Endodermal cell (in vitro differentiated cells): ENCODE results near the gene SAMD9L. TPM values are rescaled to one million over a fixed set of nuclear protein-coding genes. Genes with fewer than 3 reads are reported as not detected.

Experiments used
- DNase-seq: peaks from one replicate; pipeline ENCODE4 v3.0.0-alpha.2; 2017
- H3K27ac ChIP-seq: 2 replicates; pipeline ENCODE4 v1.5.1; 2013; ENCODE audit warnings: mild to moderate bottlenecking, low read depth, low read length, moderate library complexity
- H3K27me3 ChIP-seq: 2 replicates; pipeline ENCODE4 v1.6.1; 2013; ENCODE audit warnings: mild to moderate bottlenecking, low read length, moderate library complexity; ENCODE audit not compliant: insufficient read depth, control insufficient read depth, poor library complexity, severe bottlenecking
- H3K36me3 ChIP-seq: 2 replicates; pipeline ENCODE4 v1.7.0; 2013; ENCODE audit warnings: mild to moderate bottlenecking, low read length, moderate library complexity; ENCODE audit not compliant: control insufficient read depth, insufficient read depth
- H3K4me1 ChIP-seq: one replicate; pipeline ENCODE4 v1.7.0; 2013; ENCODE audit warnings: low read length; ENCODE audit not compliant: control insufficient read depth, insufficient read depth
- H3K4me3 ChIP-seq: 2 replicates; pipeline ENCODE4 v1.5.1; 2013; ENCODE audit warnings: mild to moderate bottlenecking, low read length, moderate library complexity
- H3K9ac ChIP-seq: 2 replicates; pipeline ENCODE4 v1.6.1; 2013; ENCODE audit warnings: mild to moderate bottlenecking, low read length, moderate library complexity; ENCODE audit not compliant: poor library complexity, severe bottlenecking; ENCODE audit errors: extremely low read depth
- H3K9me3 ChIP-seq: 2 replicates; pipeline ENCODE4 v1.6.1; 2013; ENCODE audit warnings: mild to moderate bottlenecking, low read length, moderate library complexity; ENCODE audit not compliant: control insufficient read depth
- H3K27ac Mint-ChIP-seq: 2 replicates; pipeline ENCODE4 v1.8.0; 2020; ENCODE audit warnings: mixed read lengths
- H3K27me3 Mint-ChIP-seq: 2 replicates; pipeline ENCODE4 v1.8.0; 2021; ENCODE audit warnings: mild to moderate bottlenecking, mixed read lengths; ENCODE audit not compliant: insufficient read depth
- H3K36me3 Mint-ChIP-seq: 2 replicates; pipeline ENCODE4 v1.8.0; 2020; ENCODE audit warnings: low read depth, mixed read lengths
- H3K4me1 Mint-ChIP-seq: 2 replicates; pipeline ENCODE4 v1.8.0; 2020; ENCODE audit warnings: mixed read lengths
- H3K4me3 Mint-ChIP-seq: 2 replicates; pipeline ENCODE4 v1.8.0; 2020; ENCODE audit warnings: mild to moderate bottlenecking, moderate library complexity, mixed read lengths
- H3K9me3 Mint-ChIP-seq: 2 replicates; pipeline ENCODE4 v1.8.0; 2020; ENCODE audit warnings: mild to moderate bottlenecking, mixed read lengths
- CTCF ChIP-seq: fragments of 200-600 bp; sonication (generic); conservative IDR thresholded peaks from 2 replicates; pipeline ENCODE4 v1.5.0; 2021; ENCODE audit warnings: antibody characterized with exemption, mild to moderate bottlenecking
- WGBS, 2 experiments: methylation state at CpG; one replicate each; pipeline versions ENCODE4 v1.1.5 to v1.1.7; 2013; ENCODE audit warnings: missing lambda C conversion rate in 2 of 2, mixed read lengths in 1 of 2; ENCODE audit not compliant: insufficient coverage in 1 of 2, insufficient read length in 1 of 2; 5-methylcytosine and 5-hydroxymethylcytosine counted together
- total RNA-seq, 2 donors: library from RNA; stranded (reverse); fragmentation: NEBNext Ultra II Directional in 1 of 2; extraction: Animal tissue kit (Norgen Biotek cat#: 25700) in 1 of 2; gene quantifications; 2 replicates in 1 of 2; 3 replicates in 1 of 2; pipeline ENCODE4 v1.2.1, GENCODE V29; 2021

SAMD9L gene
- total RNA-seq, 2 donors from 2014 or later = not detected

- Mint-ChIP-seq H3K9me3 (peaks cover 28% of the 10 kb centered on the region), H3K4me1 (no peaks in the 10 kb centered on the region), H3K36me3 (no peaks in the 10 kb centered on the region), H3K27ac (no peak overlapping the region), H3K27me3 (peaks cover 23% of the 10 kb centered on the region), H3K4me3 (no peak overlapping the region)
- Histone ChIP-seq H3K4me3 (no peak overlapping the region), H3K36me3 (no peaks in the 10 kb centered on the region), H3K4me1 (no peaks in the 10 kb centered on the region), H3K27me3 (no peaks in the 10 kb centered on the region), H3K9me3 (peaks cover 18% of the 10 kb centered on the region), H3K27ac (no peak overlapping the region), H3K9ac (no peak overlapping the region)
- TF ChIP-seq CTCF = no peak
- DNase-seq = no peak
- WGBS, 2 experiments = 81% methylated on average over 2 of the region's 2 CpGs; no CpG with 5 or more reads in 1 of the 2 experiments
These were observed 24.5 kb upstream of the SAMD9L start for GRCh38 chr7:93172683-93173082.

- TF ChIP-seq CTCF = no peak
- no peak overlapping the region for H3K4me3 Mint-ChIP-seq
- H3K27me3 ChIP-seq = no peaks in the 10 kb centered on the region
- H3K27me3 Mint-ChIP-seq = peaks cover 32% of the 10 kb centered on the region
- H3K4me1 Mint-ChIP-seq = no peaks in the 10 kb centered on the region
- no peak overlapping the region for H3K27ac ChIP-seq
- H3K36me3 ChIP-seq = no peaks in the 10 kb centered on the region
- H3K9me3 Mint-ChIP-seq = peaks cover 28% of the 10 kb centered on the region
- H3K27ac Mint-ChIP-seq = no peak overlapping the region
- H3K36me3 Mint-ChIP-seq = no peaks in the 10 kb centered on the region
- no peak for DNase-seq
- no peaks in the 10 kb centered on the region for H3K4me1 ChIP-seq
- no peak overlapping the region for H3K4me3 ChIP-seq
- H3K9me3 ChIP-seq = peaks cover 18% of the 10 kb centered on the region
- H3K9ac ChIP-seq = no peak overlapping the region
- WGBS, 2 experiments = 20 to 71% methylated on average over 1 to 2 of the region's 2 CpGs
These were observed 23.5 kb upstream of the SAMD9L start for GRCh38 chr7:93171606-93172226.

- no peak for DNase-seq
- peaks cover 10% of the 10 kb centered on the region for H3K9me3 ChIP-seq
- no peak overlapping the region for H3K4me3 ChIP-seq
- H3K9ac ChIP-seq = no peak overlapping the region
- no peaks in the 10 kb centered on the region for H3K4me1 ChIP-seq
- Mint-ChIP-seq H3K36me3 (no peaks in the 10 kb centered on the region), H3K4me3 (no peak overlapping the region), H3K9me3 (peaks cover under 1% of the 10 kb centered on the region), H3K27me3 (peaks cover 41% of the 10 kb centered on the region), H3K27ac (no peak overlapping the region), H3K4me1 (no peaks in the 10 kb centered on the region)
- no peak overlapping the region for H3K27ac ChIP-seq
- TF ChIP-seq CTCF = no peak
- 84 to 100% methylated on average over 1 of the region's 1 CpG for WGBS, 2 experiments
- H3K36me3 ChIP-seq = no peaks in the 10 kb centered on the region
- no peaks in the 10 kb centered on the region for H3K27me3 ChIP-seq
These were observed 17.3 kb upstream of the SAMD9L start for GRCh38 chr7:93165447-93165846.
